GM23248 (cell line): Measurements from ENCODE around the gene TEDDM1. TPM values are rescaled to one million over a fixed set of nuclear protein-coding genes. Genes with fewer than 3 reads are reported as not detected.
"Not testable (repeated sequence)": the region's sequence is repeated elsewhere in the genome, so short reads cannot be mapped to it uniquely, and the experiment has no call there.

Source experiments
- DNase-seq: peaks from one replicate; pipeline ENCODE4 v3.0.0-alpha.2; 2015
- H2AFZ ChIP-seq: fragments of 200-600 bp; sonication (generic); 2 replicates; pipeline ENCODE4 v1.6.1; 2016; ENCODE audit warnings: antibody characterized with exemption
- H3F3A ChIP-seq: fragments of 200-600 bp; sonication (generic); 2 replicates; pipeline ENCODE4 v1.6.1; 2016; ENCODE audit warnings: mild to moderate bottlenecking, antibody characterized with exemption, mixed run types; ENCODE audit not compliant: insufficient read depth
- H3K27ac ChIP-seq: fragments of 200-600 bp; sonication (generic); 2 replicates; pipeline ENCODE4 v1.5.1; 2016; ENCODE audit warnings: mild to moderate bottlenecking
- H3K27me3 ChIP-seq: fragments of 200-600 bp; sonication (generic); replicated peaks from 2 replicates; pipeline ENCODE4 v1.6.1; 2016; ENCODE audit warnings: mild to moderate bottlenecking; ENCODE audit not compliant: insufficient read depth
- H3K36me3 ChIP-seq: fragments of 200-600 bp; sonication (generic); 2 replicates; pipeline ENCODE4 v1.6.1; 2016; ENCODE audit warnings: low read depth, mild to moderate bottlenecking
- H3K4me1 ChIP-seq: fragments of 200-600 bp; sonication (generic); 2 replicates; pipeline ENCODE4 v1.6.1; 2016; ENCODE audit warnings: mild to moderate bottlenecking; ENCODE audit not compliant: insufficient read depth
- H3K4me2 ChIP-seq: fragments of 200-600 bp; sonication (generic); one replicate; pipeline ENCODE4 v1.6.1; 2016; ENCODE audit warnings: mild to moderate bottlenecking; ENCODE audit not compliant: unreplicated experiment
- H3K4me3 ChIP-seq: fragments of 200-600 bp; sonication (generic); 2 replicates; pipeline ENCODE4 v1.5.1; 2016; ENCODE audit warnings: mild to moderate bottlenecking
- H3K79me2 ChIP-seq: fragments of 200-600 bp; sonication (generic); 2 replicates; pipeline ENCODE4 v1.6.1; 2016; ENCODE audit warnings: mild to moderate bottlenecking; ENCODE audit not compliant: insufficient read depth
- H3K9ac ChIP-seq: fragments of 200-600 bp; sonication (generic); 2 replicates; pipeline ENCODE4 v1.6.1; 2016; ENCODE audit warnings: mild to moderate bottlenecking
- H3K9me2 ChIP-seq: fragments of 200-600 bp; sonication (generic); 2 replicates; pipeline ENCODE4 v1.6.1; 2016; ENCODE audit warnings: mixed run types, mild to moderate bottlenecking, moderate library complexity; ENCODE audit not compliant: insufficient read depth
- H3K9me3 ChIP-seq: fragments of 200-600 bp; sonication (generic); one replicate; pipeline ENCODE4 v1.6.1; 2017; ENCODE audit warnings: low read depth
- H4K20me1 ChIP-seq: fragments of 200-600 bp; sonication (generic); 2 replicates; pipeline ENCODE4 v1.6.0; 2016; ENCODE audit not compliant: insufficient read depth
- EZH2 ChIP-seq: fragments of 200-600 bp; sonication (generic); IDR thresholded peaks from 2 replicates; pipeline ENCODE4 v1.6.1; 2018; ENCODE audit warnings: antibody characterized with exemption, mild to moderate bottlenecking; ENCODE audit not compliant: insufficient read depth, poor library complexity, severe bottlenecking
- EZH2phosphoT487 ChIP-seq: fragments of 200-600 bp; sonication (generic); IDR thresholded peaks from 2 replicates; pipeline ENCODE4 v1.6.1; 2018; ENCODE audit warnings: antibody characterized with exemption, moderate library complexity, mild to moderate bottlenecking, low read depth; ENCODE audit not compliant: insufficient read depth
- WGBS, 2 experiments: methylation state at CpG; one replicate each; pipeline ENCODE4 v1.1.6; 2015 to 2017; ENCODE audit warnings: low lambda C conversion rate in 2 of 2, low coverage in 1 of 2; ENCODE audit errors: missing lambda C conversion rate in 2 of 2; 5-methylcytosine and 5-hydroxymethylcytosine counted together
- in situ Hi-C: fragments of 300-500 bp; cut with MboI; formaldehyde crosslinking; loops from 2 replicates; pipeline ENCODE4 v1.15.0; 2020
- polyA plus RNA-seq: library from polyadenylated mRNA; unstranded; fragments of >200 nt; fragmentation: Nextera tagmentation; extraction: Ambion mirVana; gene quantifications from 2 replicates; pipeline ENCODE4 v1.2.1, GENCODE V29; 2016
- total RNA-seq: library from RNA; depleted of rRNA; stranded (reverse); fragments of >200 nt; shearing (Covaris generic); gene quantifications from 2 replicates; pipeline ENCODE4 v1.2.3, GENCODE V29; 2014; rRNA removed

Gene TEDDM1
- total RNA-seq (not detected in 2 replicates), polyA plus RNA-seq (not detected in 2 replicates)

GRCh38 chr1:182400567-182400966, at the start of gene TEDDM1:
Gene TEDDM1, minus strand, starts transcription at chr1:182400667. Its CDS starts 182 bp downstream, at chr1:182400485.
- Histone ChIP-seq H3K4me1 (peaks cover 13% of the 10 kb centered on the region), H3K9me3 (no peaks in the 10 kb centered on the region), H3K9me2 (no peaks in the 10 kb centered on the region), H2AFZ (no peak within 1 kb of the TSS), H3F3A (peaks cover 4% of the 10 kb centered on the region; the same call in 1 of the 2 replicates), H3K27ac (no peak within 1 kb of the TSS), H3K36me3 (no peaks in the 10 kb centered on the region), H3K27me3 (no peaks in the 10 kb centered on the region), H3K9ac (no peak within 1 kb of the TSS), H4K20me1 (no peaks in the 10 kb centered on the region), H3K4me3 (no peak within 1 kb of the TSS), H3K79me2 (no peaks in the 10 kb centered on the region), H3K4me2 (no peak within 1 kb of the TSS)
- in situ Hi-C loops: loop anchor here (25.0 kb wide), 1 partner anchor 913 kb away; the partner anchor contains the start of gene CACNA1E
- WGBS, 2 experiments: 92 to 94% methylated on average over 4 of the region's 4 CpGs
- DNase-seq: no peak
- TF ChIP-seq EZH2phosphoT487: no peak
- TF ChIP-seq EZH2: no peak

GRCh38 chr1:182450087-182450486, 49.6 kb upstream of the TEDDM1 start, which contains the start of gene RGSL1:
Gene RGSL1, plus strand, starts transcription at chr1:182450146. Its CDS starts 20 bp downstream, at chr1:182450166.
- no peak within 1 kb of the TSS for H3K27ac ChIP-seq
- H3F3A ChIP-seq: no peaks in the 10 kb centered on the region
- no peaks in the 10 kb centered on the region for H3K9me3 ChIP-seq
- no peaks in the 10 kb centered on the region for H4K20me1 ChIP-seq
- H3K9me2 ChIP-seq: no peaks in the 10 kb centered on the region
- DNase-seq: no peak
- no peak within 1 kb of the TSS for H2AFZ ChIP-seq
- no peaks in the 10 kb centered on the region for H3K79me2 ChIP-seq
- H3K27me3 ChIP-seq: peaks cover 14% of the 10 kb centered on the region; the same call in 1 of the 2 replicates
- no peak within 1 kb of the TSS for H3K4me3 ChIP-seq
- no peaks in the 10 kb centered on the region for H3K4me1 ChIP-seq
- TF ChIP-seq EZH2 (no peak), EZH2phosphoT487 (no peak)
- in situ Hi-C loops: no loop called here
- H3K4me2 ChIP-seq: no peak within 1 kb of the TSS
- no peak within 1 kb of the TSS for H3K9ac ChIP-seq
- no peaks in the 10 kb centered on the region for H3K36me3 ChIP-seq

DNA sequence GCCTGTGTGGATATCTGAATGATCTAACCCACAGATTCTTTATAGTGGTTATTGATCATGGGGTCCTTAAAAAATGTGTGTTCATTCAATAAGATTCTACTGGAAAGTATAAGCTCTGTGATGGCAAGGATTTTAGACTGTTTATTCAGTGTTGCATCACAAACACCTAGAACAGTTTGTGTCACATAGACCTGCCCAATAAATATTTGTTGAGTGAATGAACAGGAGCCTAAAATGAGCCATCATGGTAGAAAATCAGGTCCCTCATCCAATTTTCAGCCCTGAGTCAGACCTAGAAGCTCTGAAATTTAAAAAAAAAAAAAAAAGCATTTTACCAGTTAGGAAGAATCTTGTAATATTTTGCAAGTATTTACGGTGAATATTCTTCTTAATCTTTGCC, 47.2 kb upstream of the TEDDM1 start:
- Histone ChIP-seq H3K4me3 (no peak overlapping the region), H3K36me3 (no peaks in the 10 kb centered on the region), H3K79me2 (no peaks in the 10 kb centered on the region), H3K9ac (no peak overlapping the region), H3K27ac (no peak overlapping the region), H3K4me2 (no peak overlapping the region), H2AFZ (no peak overlapping the region), H3K27me3 (peaks cover 9% of the 10 kb centered on the region; the same call in 1 of the 2 replicates), H3K9me3 (no peaks in the 10 kb centered on the region), H3K9me2 (no peaks in the 10 kb centered on the region), H3K4me1 (no peaks in the 10 kb centered on the region), H4K20me1 (no peaks in the 10 kb centered on the region), H3F3A (no peaks in the 10 kb centered on the region)
- no peak for DNase-seq
- no peak for TF ChIP-seq EZH2phosphoT487
- TF ChIP-seq EZH2: no peak
- WGBS, 2 experiments: 19 to 25% methylated on average over 1 of the region's 1 CpG
- in situ Hi-C loops: loop anchor here (5.0 to 10.0 kb wide), 2 partner anchors 147 to 335 kb away; no protein-coding TSS in a partner anchor

- not testable (repeated sequence) for H3K4me1 ChIP-seq, H3K27me3 ChIP-seq, DNase-seq, H3F3A ChIP-seq, H3K4me3 ChIP-seq, H3K9me3 ChIP-seq, H3K36me3 ChIP-seq, H3K79me2 ChIP-seq, H2AFZ ChIP-seq, H3K27ac ChIP-seq, H3K9ac ChIP-seq, H3K9me2 ChIP-seq, H4K20me1 ChIP-seq, H3K4me2 ChIP-seq
- in situ Hi-C loops: loop anchor here (5.0 to 10.0 kb wide), 2 partner anchors 148 to 335 kb away; no protein-coding TSS in a partner anchor
- WGBS, 2 experiments: 83 to 88% methylated on average over 2 of the region's 2 CpGs
Observed at GRCh38 chr1:182447124-182447523, 46.7 kb upstream of the TEDDM1 start.
